GM12878 (cell line): ENCODE data around the gene CORO2B. TPM values are rescaled to one million over a fixed set of nuclear protein-coding genes. Genes with fewer than 3 reads are reported as not detected.

Source experiments
- ATAC-seq: fragments of 200-7000 bp; cut with Tn5 transposase; 3 replicates; pipeline ENCODE4 v1.9.1; 2020; ENCODE audit warnings: mild to moderate bottlenecking, moderate library complexity
- BruUV-seq: library from RNA; stranded (reverse); fragments of 400-500 nt; replicated peaks from 2 replicates; lab custom pipeline; 2021; lab: Mats Ljungman, UMichigan
- CTCF ChIA-PET: fragments of 300-600 bp; sonication (Branson Sonifier 250); formaldehyde crosslinking; extraction: SDS; loops from one replicate; lab custom pipeline; 2021; ENCODE audit warnings: inconsistent platforms; lab: Yijun Ruan, JAX
- POLR2A ChIA-PET: fragments of 350-600 bp; formaldehyde crosslinking; extraction: SDS; loops from one replicate; lab custom pipeline; 2021; ENCODE audit warnings: inconsistent platforms; lab: Charles Lee
- RAD21 ChIA-PET: fragments of 300-600 bp; sonication (Branson Sonifier 250); formaldehyde crosslinking; loops from one replicate; lab custom pipeline; 2023; ENCODE audit warnings: antibody characterized with exemption; ENCODE audit not compliant: unreplicated experiment; lab: Charles Lee
- SMC1A ChIA-PET: fragments of 300-600 bp; sonication (Branson Sonifier 250); formaldehyde crosslinking; loops from one replicate; lab custom pipeline; 2023; ENCODE audit not compliant: unreplicated experiment, uncharacterized antibody; lab: Charles Lee
- DNase-seq: peaks from one replicate; pipeline ENCODE4 v3.0.0-alpha.2; 2011; ENCODE audit warnings: low read depth, low spot score
- FAIRE-seq: peaks from 3 replicates; lab custom pipeline; 2011; peaks lifted over from hg19 to GRCh38; lab: Jason Lieb, UNC
- H2AFZ ChIP-seq: 2 replicates; pipeline ENCODE4 v1.6.0; 2011; ENCODE audit warnings: low read depth, low read length, control low read depth; ENCODE audit not compliant: control insufficient read depth
- H3K27ac ChIP-seq: 2 replicates; pipeline ENCODE4 v1.5.1; 2011; ENCODE audit warnings: control low read depth; ENCODE audit not compliant: control insufficient read depth, insufficient read depth
- H3K27me3 ChIP-seq, 2 experiments: replicated peaks in 1 of 2; 2 replicates each; pipeline versions ENCODE4 v1.6.0 to v1.6.1; 2011; ENCODE audit warnings: low read length in 1 of 2; ENCODE audit not compliant: control insufficient read depth in 2 of 2, insufficient read depth in 2 of 2
- H3K36me3 ChIP-seq, 2 experiments: 2 replicates each; pipeline ENCODE4 v1.5.1; 2011; ENCODE audit warnings: low read length in 1 of 2; ENCODE audit not compliant: control insufficient read depth in 2 of 2, insufficient read depth in 2 of 2
- H3K4me1 ChIP-seq: 2 replicates; pipeline ENCODE4 v1.6.1; 2011; ENCODE audit warnings: mild to moderate bottlenecking, low read length, moderate library complexity, mixed read lengths; ENCODE audit not compliant: control insufficient read depth, insufficient read depth
- H3K4me2 ChIP-seq: 2 replicates; pipeline ENCODE4 v1.6.0; 2011; ENCODE audit warnings: control low read depth; ENCODE audit not compliant: control insufficient read depth, insufficient read depth
- H3K4me3 ChIP-seq: fragments of 200-600 bp; sonication (generic); 2 replicates; pipeline ENCODE4 v1.5.1; 2016
- H3K79me2 ChIP-seq: 2 replicates; pipeline ENCODE4 v1.6.0; 2011; ENCODE audit warnings: low read length; ENCODE audit not compliant: control insufficient read depth, insufficient read depth
- H3K9ac ChIP-seq: 2 replicates; pipeline ENCODE4 v1.8.0; 2011; ENCODE audit warnings: low read length, control low read depth, mixed read lengths; ENCODE audit not compliant: control insufficient read depth, insufficient read depth
- H3K9me3 ChIP-seq: replicated peaks from 3 replicates; pipeline ENCODE4 v1.5.1; 2011; ENCODE audit warnings: mild to moderate bottlenecking, low read length; ENCODE audit not compliant: control insufficient read depth, insufficient read depth
- H4K20me1 ChIP-seq: 2 replicates; pipeline ENCODE4 v1.6.0; 2011; ENCODE audit not compliant: control insufficient read depth, insufficient read depth
- ASH2L ChIP-seq: fragments of 300-600, 200-600 bp; sonication (generic); IDR thresholded peaks from 2 replicates; pipeline ENCODE4 v1.6.1; 2017; ENCODE audit warnings: low read depth, mild to moderate bottlenecking, borderline replicate concordance
- ATF2 ChIP-seq: IDR thresholded peaks from 2 replicates; pipeline ENCODE4 v1.6.1; 2012; ENCODE audit warnings: low read length, inconsistent platforms
- CHD4 ChIP-seq: fragments of 200-600 bp; sonication (generic); IDR thresholded peaks from 2 replicates; pipeline ENCODE4 v1.6.1; 2016; ENCODE audit warnings: mild to moderate bottlenecking
- HDAC2 ChIP-seq: fragments of 200-600 bp; sonication (generic); IDR thresholded peaks from 2 replicates; pipeline ENCODE4 v1.6.1; 2017
- KDM1A ChIP-seq: fragments of 200-600 bp; sonication (generic); IDR thresholded peaks from 2 replicates; pipeline ENCODE4 v1.6.1; 2016; ENCODE audit warnings: borderline replicate concordance
- LARP7 ChIP-seq: fragments of 450-650 bp; IDR thresholded peaks from 2 replicates; pipeline ENCODE4 v1.6.1; 2017; ENCODE audit warnings: mild to moderate bottlenecking
- NR2F1 ChIP-seq: fragments of 450-650 bp; conservative IDR thresholded peaks from 2 replicates; pipeline ENCODE4 v1.6.1; 2017; ENCODE audit warnings: mild to moderate bottlenecking
- SRF ChIP-seq, 2 experiments: IDR thresholded peaks; 2 replicates each; pipeline ENCODE4 v1.6.1; 2011; ENCODE audit warnings: low read depth in 2 of 2, low read length in 2 of 2, mild to moderate bottlenecking in 1 of 2, moderate library complexity in 1 of 2
- USF2 ChIP-seq: IDR thresholded peaks from 2 replicates; pipeline ENCODE4 v1.6.1; 2011; ENCODE audit warnings: low read depth, low read length, improper control_type of control experiment, borderline replicate concordance
- YY1 ChIP-seq: IDR thresholded peaks from 2 replicates; pipeline ENCODE4 v1.6.1; 2011; ENCODE audit warnings: low read depth, mild to moderate bottlenecking, low read length
- WGBS: methylation state at CpG from one replicate; pipeline ENCODE4 v1.1.6; 2016; ENCODE audit warnings: low lambda C conversion rate; ENCODE audit not compliant: insufficient replicate concordance, insufficient coverage; ENCODE audit errors: missing lambda C conversion rate; 5-methylcytosine and 5-hydroxymethylcytosine counted together
- in situ Hi-C: fragments of 300-500 bp; cut with MboI; formaldehyde crosslinking; loops from 9 replicates; pipeline ENCODE4 v1.14.3; 2018; ENCODE audit warnings: mixed read lengths
- intact Hi-C: fragments of 100-400 bp; cut with micrococcal nuclease; formaldehyde crosslinking; loops from one replicate; pipeline ENCODE4 v1.14.2; 2022; ENCODE audit not compliant: unreplicated experiment
- polyA plus RNA-seq, 11 experiments: library from polyadenylated mRNA; depleted of rRNA in 4 of 11; unstranded in 6 of 11; stranded (reverse) in 5 of 11; fragments of >200 nt; fragmentation: Nextera tagmentation in 4 of 11; fragmentation: Illumina TruSeq in 1 of 11; extraction: Ambion mirVana in 4 of 11; extraction: Trizol in 1 of 11; gene quantifications; 1 replicate in 1 of 11; 2 replicates in 10 of 11; pipeline versions ENCODE4 v1.2.1 to v1.2.3, GENCODE V29; 2011 to 2016; ENCODE audit warnings: inconsistent platforms in 2 of 11, missing spikeins in 2 of 11, low read depth in 1 of 11
- total RNA-seq, 4 experiments: library from RNA; depleted of rRNA in 3 of 4; stranded (reverse); fragments of >200 nt in 3 of 4; fragmentation: Illumina TruSeq in 1 of 4; extraction: Trizol in 1 of 4; gene quantifications; 2 replicates each; pipeline versions ENCODE4 v1.2.1 to v1.2.3, GENCODE V29; 2013 to 2021

The CORO2B gene
- total and polyA plus RNA-seq, 10 of the 15 experiments (the other 5 are each of a cell fraction or from before 2014, with no cell fraction given) = 0.05 to 0.73 (median 0.13) TPM; not detected in 4

GRCh38 chr15:68557469-68558317 lies 21.1 kb upstream of the CORO2B start:
- no peak for DNase-seq
- no peaks in the 10 kb centered on the region for H3K9me3 ChIP-seq
- FAIRE-seq = no peak
- peaks cover 0 to 3% of the 10 kb centered on the region in 2 experiments; a peak in 2 of 4 replicates for H3K27me3 ChIP-seq
- H2AFZ ChIP-seq = no peak overlapping the region
- POLR2A ChIA-PET = no interaction called here
- no peaks in the 10 kb centered on the region for H3K79me2 ChIP-seq
- no peaks in the 10 kb centered on the region for H3K4me1 ChIP-seq
- CTCF ChIA-PET = interaction anchor here (0.9 to 4.1 kb wide), 4 partner anchors 8 to 318 kb away, joined by 4 to 34 read pairs (median 8); no protein-coding TSS in a partner anchor
- in situ Hi-C loops = loop anchor here (5.0 kb wide), 1 partner anchor 115 kb away; no protein-coding TSS in a partner anchor
- no peak for ATAC-seq
- H3K36me3 ChIP-seq = no peaks in the 10 kb centered on the region
- RAD21 ChIA-PET = interaction anchor here (1.7 kb wide), 1 partner anchor 116 kb away, joined by 5 read pairs; no protein-coding TSS in a partner anchor
- SMC1A ChIA-PET = interaction anchor here (0.6 to 1.5 kb wide), 3 partner anchors 10 to 117 kb away, joined by 3 to 5 read pairs (median 3); no protein-coding TSS in a partner anchor
- H4K20me1 ChIP-seq = no peaks in the 10 kb centered on the region
- 39% methylated on average over 9 of the region's 9 CpGs for WGBS
- no peak overlapping the region for H3K4me3 ChIP-seq
- H3K27ac ChIP-seq = no peak overlapping the region
- no peak for TF ChIP-seq YY1
- no peak for TF ChIP-seq HDAC2
- TF ChIP-seq CHD4 = no peak
- no peak for TF ChIP-seq USF2
- no peak for TF ChIP-seq LARP7
- TF ChIP-seq ATF2 = no peak
- TF ChIP-seq ASH2L = no peak
- no peak for TF ChIP-seq KDM1A
- no peak for TF ChIP-seq NR2F1
- TF ChIP-seq SRF (IDR thresholded peaks at IDR 0.05; ENCODE audit: low read depth in 2 of 2, low read length in 2 of 2) = no peak
- intact Hi-C loops = loop anchor here (2.0 to 5.0 kb wide), 2 partner anchors 317 to 370 kb away; no protein-coding TSS in a partner anchor
- no peak overlapping the region for H3K9ac ChIP-seq
- BruUV-seq = no TSS peak
- H3K4me2 ChIP-seq = no peak overlapping the region
